ENCODE results near the gene SLC28A1.

SLC28A1 gene

GRCh38 chr15:84946772-84947489 is 62.5 kb downstream of the SLC28A1 start:
- DNase-seq = no peak

GRCh38 chr15:84947947-84948830 is 63.7 kb downstream of the SLC28A1 start:
- no peak for DNase-seq

GRCh38 chr15:84949043-84949442 is 64.6 kb downstream of the SLC28A1 start:
- DNase-seq = no peak

- no peak for DNase-seq
These were observed 65.5 kb downstream of the SLC28A1 start for GRCh38 chr15:84949845-84950569.

- DNase-seq = no peak
These were observed 66.2 kb downstream of the SLC28A1 start for GRCh38 chr15:84950570-84951111.

GRCh38 chr15:84951736-84952135 is 67.3 kb downstream of the SLC28A1 start:
- DNase-seq = no peak

GRCh38 chr15:84953136-84953535 is 68.7 kb downstream of the SLC28A1 start:
- no peak for DNase-seq

- DNase-seq = no peak
These were observed 69.3 kb downstream of the SLC28A1 start for GRCh38 chr15:84953726-84954125.

- DNase-seq = no peak
These were observed 70.8 kb downstream of the SLC28A1 start for GRCh38 chr15:84955089-84955848.

GRCh38 chr15:84956199-84956598 is 71.7 kb downstream of the SLC28A1 start:
- no peak for DNase-seq

- DNase-seq = no peak
These were observed 76.1 kb downstream of the SLC28A1 start for GRCh38 chr15:84960391-84961113.

- DNase-seq = no peak
These were observed 76.6 kb downstream of the SLC28A1 start for GRCh38 chr15:84961114-84961452.

- DNase-seq = no peak
These were observed 77.2 kb downstream of the SLC28A1 start for GRCh38 chr15:84961707-84962106.

- DNase-seq = no peak
These were observed 78.5 kb downstream of the SLC28A1 start for GRCh38 chr15:84962955-84963354.

GRCh38 chr15:84967380-84967779 is 82.9 kb downstream of the SLC28A1 start:
- no peak for DNase-seq

- DNase-seq = no peak
These were observed 83.8 kb downstream of the SLC28A1 start for GRCh38 chr15:84968301-84968700.

- DNase-seq = no peak
These were observed 84.8 kb downstream of the SLC28A1 start for GRCh38 chr15:84969257-84969656.

GRCh38 chr15:84970843-84971242 is 86.4 kb downstream of the SLC28A1 start:
- DNase-seq = no peak

- DNase-seq = no peak
These were observed 89.3 kb downstream of the SLC28A1 start for GRCh38 chr15:84973492-84974460.

GRCh38 chr15:84975871-84976351 is 91.4 kb downstream of the SLC28A1 start:
- no peak for DNase-seq

All from KG1 (cell line).